Endothelial cell (in vitro differentiated cells): Measurements from ENCODE around the gene OR52E5. TPM values are rescaled to one million over a fixed set of nuclear protein-coding genes. Genes with fewer than 3 reads are reported as not detected.

Source experiments
- DNase-seq: peaks from one replicate; pipeline ENCODE4 v3.0.0; 2021; ENCODE audit warnings: low spot score
- H3K27ac Mint-ChIP-seq: one replicate; pipeline ENCODE4 v1.8.0; 2021; ENCODE audit warnings: mixed read lengths, inconsistent platforms; ENCODE audit not compliant: unreplicated experiment
- H3K27me3 Mint-ChIP-seq: one replicate; pipeline ENCODE4 v1.8.0; 2021; ENCODE audit warnings: mild to moderate bottlenecking, moderate library complexity, mixed read lengths, inconsistent platforms; ENCODE audit not compliant: unreplicated experiment
- H3K36me3 Mint-ChIP-seq: one replicate; pipeline ENCODE4 v1.8.0; 2021; ENCODE audit warnings: mild to moderate bottlenecking, low read depth, mixed read lengths, inconsistent platforms; ENCODE audit not compliant: unreplicated experiment
- H3K4me1 Mint-ChIP-seq: one replicate; pipeline ENCODE4 v1.8.0; 2021; ENCODE audit warnings: mild to moderate bottlenecking, mixed read lengths, inconsistent platforms; ENCODE audit not compliant: unreplicated experiment
- H3K4me3 Mint-ChIP-seq: one replicate; pipeline ENCODE4 v1.8.0; 2021; ENCODE audit warnings: mild to moderate bottlenecking, mixed read lengths, inconsistent platforms; ENCODE audit not compliant: unreplicated experiment
- H3K9me3 Mint-ChIP-seq: one replicate; pipeline ENCODE4 v1.8.0; 2021; ENCODE audit warnings: mixed read lengths, inconsistent platforms; ENCODE audit not compliant: unreplicated experiment
- total RNA-seq: library from RNA; stranded (reverse); fragmentation: NEBNext Ultra II Directional; extraction: Animal tissue kit (Norgen Biotek cat#: 25700); gene quantifications from one replicate; pipeline ENCODE4 v1.2.1, GENCODE V29; 2021; ENCODE audit not compliant: unreplicated experiment
- TF ChIP-seq, protein P1 (sequence below): fragments of 200-600 bp; sonication (generic); IDR thresholded peaks from one replicate; pipeline ENCODE4 v1.5.0; 2021; ENCODE audit warnings: antibody characterized with exemption; ENCODE audit not compliant: unreplicated experiment

Gene OR52E5
- total RNA-seq, 1 donor from 2014 or later = not detected

DNA sequence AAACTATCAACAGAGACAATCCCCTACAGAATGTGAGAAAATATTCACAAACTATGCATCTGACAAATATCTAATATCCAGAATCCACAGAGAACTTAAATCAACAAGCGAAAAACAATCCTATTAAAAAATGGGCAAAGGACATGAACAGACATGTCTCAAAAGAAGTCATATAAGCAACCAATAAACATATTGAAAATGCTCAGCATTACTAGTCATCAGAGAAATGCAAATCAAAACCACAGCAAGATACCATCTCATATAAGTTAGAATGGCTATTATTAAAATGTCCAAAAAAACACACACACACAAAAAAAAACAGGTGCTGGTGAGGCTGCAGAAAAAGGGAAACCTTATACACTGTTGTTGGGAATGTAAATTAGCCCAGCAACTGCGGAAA lies 27.2 kb upstream of the OR52E5 start:
- TF ChIP-seq, protein P1, sequence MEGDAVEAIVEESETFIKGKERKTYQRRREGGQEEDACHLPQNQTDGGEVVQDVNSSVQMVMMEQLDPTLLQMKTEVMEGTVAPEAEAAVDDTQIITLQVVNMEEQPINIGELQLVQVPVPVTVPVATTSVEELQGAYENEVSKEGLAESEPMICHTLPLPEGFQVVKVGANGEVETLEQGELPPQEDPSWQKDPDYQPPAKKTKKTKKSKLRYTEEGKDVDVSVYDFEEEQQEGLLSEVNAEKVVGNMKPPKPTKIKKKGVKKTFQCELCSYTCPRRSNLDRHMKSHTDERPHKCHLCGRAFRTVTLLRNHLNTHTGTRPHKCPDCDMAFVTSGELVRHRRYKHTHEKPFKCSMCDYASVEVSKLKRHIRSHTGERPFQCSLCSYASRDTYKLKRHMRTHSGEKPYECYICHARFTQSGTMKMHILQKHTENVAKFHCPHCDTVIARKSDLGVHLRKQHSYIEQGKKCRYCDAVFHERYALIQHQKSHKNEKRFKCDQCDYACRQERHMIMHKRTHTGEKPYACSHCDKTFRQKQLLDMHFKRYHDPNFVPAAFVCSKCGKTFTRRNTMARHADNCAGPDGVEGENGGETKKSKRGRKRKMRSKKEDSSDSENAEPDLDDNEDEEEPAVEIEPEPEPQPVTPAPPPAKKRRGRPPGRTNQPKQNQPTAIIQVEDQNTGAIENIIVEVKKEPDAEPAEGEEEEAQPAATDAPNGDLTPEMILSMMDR = no peak

DNA sequence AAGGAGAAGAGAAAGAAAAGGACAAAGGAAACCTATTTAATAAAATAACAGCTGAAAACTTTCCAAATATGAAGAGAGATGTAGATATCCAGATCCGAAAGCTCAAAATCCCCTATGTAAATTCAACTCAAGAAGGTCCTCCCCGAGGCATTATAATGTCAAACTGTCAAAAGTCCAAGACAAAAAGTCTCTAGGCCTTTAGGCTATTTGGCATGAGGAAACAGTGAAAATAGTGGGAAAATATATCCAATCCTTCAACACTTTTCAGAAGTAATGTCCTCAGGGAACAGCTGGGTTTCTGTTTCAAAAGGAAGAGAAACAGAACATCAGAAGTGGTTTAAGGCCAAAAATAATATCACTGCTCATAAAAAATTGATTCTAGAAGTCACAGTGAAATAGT lies 14.4 kb upstream of the OR52E5 start:
- Mint-ChIP-seq H3K4me1 (peaks cover 4% of the 10 kb centered on the region), H3K4me3 (no peak overlapping the region), H3K9me3 (no peaks in the 10 kb centered on the region), H3K27me3 (no peaks in the 10 kb centered on the region), H3K27ac (no peak overlapping the region), H3K36me3 (no peaks in the 10 kb centered on the region)
- no peak for DNase-seq
- TF ChIP-seq, protein P1 = no peak

More for the DNA sequence above, 27.2 kb upstream of the OR52E5 start:
- Mint-ChIP-seq H3K27me3 (peaks cover 1% of the 10 kb centered on the region), H3K36me3 (no peaks in the 10 kb centered on the region), H3K27ac (no peak overlapping the region), H3K4me3 (no peak overlapping the region), H3K9me3 (no peaks in the 10 kb centered on the region), H3K4me1 (no peaks in the 10 kb centered on the region)
- no peak for DNase-seq

DNA sequence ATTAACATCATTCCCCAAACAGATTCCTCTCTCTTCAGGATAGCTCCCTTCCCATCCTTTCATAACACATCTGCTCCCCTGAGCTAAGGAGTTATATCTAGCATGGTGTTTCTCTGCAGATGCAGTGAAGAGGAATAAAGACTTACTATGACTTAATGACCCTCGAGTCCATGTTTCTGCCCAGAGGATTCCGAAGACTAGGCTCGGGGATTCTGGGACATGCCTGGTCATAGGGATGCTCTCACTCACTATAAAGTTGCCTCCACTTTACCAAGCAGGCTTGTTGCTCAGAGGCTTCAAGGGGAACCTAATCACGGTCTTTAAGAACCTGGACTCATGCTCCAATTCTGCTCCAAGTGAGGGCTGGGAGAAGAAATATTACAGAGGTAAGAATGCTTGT lies 12.7 kb upstream of the OR52E5 start, which contains the start of gene OR52E4:
Gene OR52E4 (plus strand): TSS at position 301 of the 400 bp plus-strand sequence. CDS start 3,664 bp downstream, outside the sequence.
- no peak within 1 kb of the TSS for H3K4me3 Mint-ChIP-seq
- no peaks in the 10 kb centered on the region for H3K27me3 Mint-ChIP-seq

DNA sequence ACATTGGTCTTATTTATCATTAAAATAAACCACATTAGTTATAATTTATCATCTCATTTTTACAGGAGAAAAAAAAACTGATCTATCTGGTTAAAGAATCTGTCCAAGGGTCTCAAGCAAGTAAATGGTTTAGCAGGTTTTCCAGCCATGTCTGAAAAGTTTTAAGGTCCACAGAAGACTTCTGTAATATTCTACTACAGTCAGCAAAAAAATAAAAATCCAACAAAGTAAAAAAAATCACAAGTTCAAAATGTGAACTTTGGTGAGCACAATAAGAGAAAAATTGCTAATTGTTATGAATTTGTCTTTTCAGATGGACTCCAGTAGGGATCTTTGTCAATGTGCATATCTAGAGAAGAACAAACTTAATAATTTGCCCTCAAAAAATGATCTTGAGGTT lies 11.3 kb upstream of the OR52E5 start:
- no peak overlapping the region for H3K27ac Mint-ChIP-seq

More for the DNA sequence above, 12.7 kb upstream of the OR52E5 start, which contains the start of gene OR52E4:
- no peaks in the 10 kb centered on the region for H3K36me3 Mint-ChIP-seq
- no peak for DNase-seq
- H3K27ac Mint-ChIP-seq = no peak within 1 kb of the TSS
- TF ChIP-seq, protein P1 = no peak
- H3K4me1 Mint-ChIP-seq = peaks cover 4% of the 10 kb centered on the region
- H3K9me3 Mint-ChIP-seq = no peaks in the 10 kb centered on the region

DNA sequence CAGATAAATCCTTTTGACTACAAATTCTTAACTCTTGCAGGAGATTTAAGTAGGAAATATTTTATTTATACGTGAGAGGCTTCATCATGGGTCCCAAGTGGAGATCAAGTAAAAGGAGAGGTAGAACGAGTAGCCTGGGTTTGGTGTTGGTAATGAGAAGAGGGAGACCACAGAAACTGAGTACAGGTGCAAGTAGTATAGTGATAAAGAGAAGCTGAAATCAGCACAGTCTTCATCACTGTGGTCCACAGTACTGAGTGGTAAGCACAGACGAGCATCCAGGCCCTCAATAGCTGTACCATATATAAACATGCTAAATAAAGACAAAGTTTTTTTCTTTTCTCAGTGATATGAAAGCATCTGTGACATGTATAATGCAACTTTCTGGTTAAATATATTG lies 5.8 kb upstream of the OR52E5 start:
- H3K4me1 Mint-ChIP-seq = peaks cover 5% of the 10 kb centered on the region
- H3K36me3 Mint-ChIP-seq = no peaks in the 10 kb centered on the region
- DNase-seq = no peak
- no peak overlapping the region for H3K27ac Mint-ChIP-seq
- H3K4me3 Mint-ChIP-seq = no peak overlapping the region
- TF ChIP-seq, protein P1 = no peak
- H3K27me3 Mint-ChIP-seq = no peaks in the 10 kb centered on the region
- H3K9me3 Mint-ChIP-seq = no peaks in the 10 kb centered on the region

More for the DNA sequence above, 11.3 kb upstream of the OR52E5 start:
- TF ChIP-seq, protein P1 = no peak
- Mint-ChIP-seq H3K4me1 (peaks cover 4% of the 10 kb centered on the region), H3K27me3 (no peaks in the 10 kb centered on the region), H3K4me3 (no peak overlapping the region), H3K36me3 (no peaks in the 10 kb centered on the region), H3K9me3 (no peaks in the 10 kb centered on the region)
- no peak for DNase-seq
